Esophagus squamous epithelium (tissue), 5 donors: ENCODE results near the gene HCN1. TPM values are rescaled to one million over a fixed set of nuclear protein-coding genes. Genes with fewer than 3 reads are reported as not detected.

ENCODE experiments used
- DNase-seq: peaks from one replicate; lab custom pipeline; 2025; lab: John Stamatoyannopoulos, UW
- H3K27ac ChIP-seq, 4 donors: fragments of 200-600 bp; sonication (generic); one replicate each; pipeline ENCODE4 v1.5.1; 2016 to 2019; ENCODE audit warnings: mild to moderate bottlenecking in 1 of 4
- H3K27me3 ChIP-seq, 4 donors: fragments of 200-600 bp; sonication (generic); 1 replicate in 3 of 4; 2 replicates in 1 of 4; pipeline versions ENCODE4 v1.5.1 to v1.6.0; 2017 to 2021; ENCODE audit warnings: antibody characterized with exemption in 1 of 4
- H3K36me3 ChIP-seq, 3 donors: fragments of 200-600 bp; sonication (generic); one replicate each; pipeline ENCODE4 v1.5.1; 2016 to 2019
- H3K4me1 ChIP-seq, 3 donors: fragments of 200-600 bp; sonication (generic); one replicate each; pipeline ENCODE4 v1.5.1; 2017 to 2019
- H3K4me3 ChIP-seq, 4 donors: fragments of 200-600 bp; sonication (generic); 1 replicate in 3 of 4; 2 replicates in 1 of 4; pipeline ENCODE4 v1.5.1; 2016 to 2019; ENCODE audit warnings: mild to moderate bottlenecking in 2 of 4, moderate library complexity in 1 of 4
- H3K9me3 ChIP-seq, 3 donors: fragments of 200-600 bp; sonication (generic); one replicate each; pipeline ENCODE4 v1.5.1; 2016 to 2019
- CTCF ChIP-seq, 6 experiments: fragments of 450-650 bp in 4 of 6; fragments of 200-600 bp in 2 of 6; sonication (generic) in 2 of 6; IDR thresholded peaks; one replicate each; pipeline ENCODE4 v1.5.1; 2016 to 2019; ENCODE audit warnings: antibody characterized with exemption in 6 of 6, mild to moderate bottlenecking in 4 of 6, moderate library complexity in 4 of 6
- POLR2A ChIP-seq, 4 donors: fragments of 450-650 bp; IDR thresholded peaks; one replicate each; pipeline ENCODE4 v1.6.1; 2017; ENCODE audit warnings: antibody characterized with exemption in 4 of 4, mild to moderate bottlenecking in 4 of 4, moderate library complexity in 3 of 4
- WGBS, 2 donors: methylation state at CpG; one replicate each; pipeline ENCODE4 v1.1.5; 2018; 5-methylcytosine and 5-hydroxymethylcytosine counted together
- intact Hi-C: fragments of 100-400 bp; cut with DNase I; formaldehyde crosslinking; loops from one replicate; pipeline ENCODE4 v1.15.0; 2022
- total RNA-seq, 4 donors: library from RNA; depleted of rRNA; stranded (reverse); fragments of >200 nt; gene quantifications; one replicate each; pipeline ENCODE4 v1.1.0, GENCODE V29; 2016
- donor health status: DM: yes; HTN: yes; CAD: no.

The HCN1 gene
- total RNA-seq, result under 1 TPM in 1 of 4 donors, not detected in 3; 0.19 TPM

- Histone ChIP-seq H3K36me3 (no peaks in the 10 kb centered on the region), H3K9me3 (no peaks in the 10 kb centered on the region), H3K27me3 (peaks cover 3 to 56% (median 8%) of the 10 kb centered on the region in 4 donors), H3K4me3 (peak within 1 kb of the TSS; percentile 5 to 61 (median 36)), H3K27ac (no peak within 1 kb of the TSS), H3K4me1 (peaks cover 4 to 14% (median 9%) of the 10 kb centered on the region in 3 donors)
- 55 to 56% methylated on average over 11 of the region's 46 CpGs for WGBS, 2 donors
- intact Hi-C loops, result loop anchor here (5.0 kb wide), 1 partner anchor 659 kb away; no protein-coding TSS in a partner anchor
- TF ChIP-seq POLR2A (IDR thresholded peaks at IDR 0.05) (no peak), CTCF (IDR thresholded peaks at IDR 0.05) (peak in 5 of 6 experiments; percentile 46 to 73 (median 55))
- DNase-seq, result no peak
These were observed at the start of gene HCN1 for GRCh38 chr5:45696206-45696836. Gene HCN1, minus strand, starts transcription at chr5:45696380.

- intact Hi-C loops, result no loop called here
- H3K4me1 ChIP-seq, result no peaks in the 10 kb centered on the region
- H3K4me3 ChIP-seq, result no peak overlapping the region
- 34 to 36% methylated on average over 5 of the region's 5 CpGs for WGBS, 2 donors
- H3K27me3 ChIP-seq, result no peaks in the 10 kb centered on the region
- H3K9me3 ChIP-seq, result no peaks in the 10 kb centered on the region
- H3K27ac ChIP-seq, result no peak overlapping the region
- TF ChIP-seq CTCF (IDR thresholded peaks at IDR 0.05) (no peak), POLR2A (IDR thresholded peaks at IDR 0.05) (no peak)
- no peak for DNase-seq
- H3K36me3 ChIP-seq, result no peaks in the 10 kb centered on the region
These were observed 44.9 kb upstream of the HCN1 start for GRCh38 chr5:45741110-45741509.

DNA sequence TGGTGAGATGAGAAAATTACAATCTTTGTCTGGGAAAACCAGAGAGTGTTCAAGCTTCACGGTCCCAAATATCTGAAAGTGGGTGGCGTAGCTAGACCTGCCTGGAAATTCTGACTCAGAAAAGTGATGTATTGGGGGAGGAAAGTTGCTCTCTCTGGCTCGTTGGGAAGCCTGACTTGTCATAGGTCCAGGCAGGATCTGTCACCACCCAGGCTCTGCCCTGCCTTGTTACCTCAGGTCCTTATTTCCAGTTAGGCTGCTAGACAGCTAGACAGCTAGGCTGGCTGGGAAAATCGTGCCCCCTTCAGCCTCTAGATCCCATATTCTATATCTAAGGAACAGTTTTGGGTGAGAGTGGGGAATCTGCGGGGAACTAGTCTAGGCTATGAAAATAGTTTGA is 41.0 kb upstream of the HCN1 start:
- H3K4me3 ChIP-seq, result no peak overlapping the region
- intact Hi-C loops, result no loop called here
- 55 to 61% methylated on average over 4 to 5 of the region's 5 CpGs for WGBS, 2 donors

GRCh38 chr5:45725537-45725936 is 29.4 kb upstream of the HCN1 start:
- no peak overlapping the region for H3K27ac ChIP-seq
- TF ChIP-seq POLR2A (IDR thresholded peaks at IDR 0.05) (no peak), CTCF (IDR thresholded peaks at IDR 0.05) (no peak)
- no peak overlapping the region for H3K4me3 ChIP-seq
- intact Hi-C loops, result no loop called here
- no peaks in the 10 kb centered on the region for H3K36me3 ChIP-seq
- H3K27me3 ChIP-seq, result no peaks in the 10 kb centered on the region
- WGBS, 2 donors, result 44 to 61% methylated on average over 3 of the region's 3 CpGs
- H3K4me1 ChIP-seq, result no peaks in the 10 kb centered on the region
- H3K9me3 ChIP-seq, result no peaks in the 10 kb centered on the region
- DNase-seq, result no peak

More for the DNA sequence above, 41.0 kb upstream of the HCN1 start:
- TF ChIP-seq CTCF (IDR thresholded peaks at IDR 0.05) (no peak), POLR2A (IDR thresholded peaks at IDR 0.05) (no peak)
- Histone ChIP-seq H3K27ac (no peak overlapping the region), H3K36me3 (no peaks in the 10 kb centered on the region), H3K27me3 (no peaks in the 10 kb centered on the region), H3K4me1 (no peaks in the 10 kb centered on the region), H3K9me3 (no peaks in the 10 kb centered on the region)
- no peak for DNase-seq

DNA sequence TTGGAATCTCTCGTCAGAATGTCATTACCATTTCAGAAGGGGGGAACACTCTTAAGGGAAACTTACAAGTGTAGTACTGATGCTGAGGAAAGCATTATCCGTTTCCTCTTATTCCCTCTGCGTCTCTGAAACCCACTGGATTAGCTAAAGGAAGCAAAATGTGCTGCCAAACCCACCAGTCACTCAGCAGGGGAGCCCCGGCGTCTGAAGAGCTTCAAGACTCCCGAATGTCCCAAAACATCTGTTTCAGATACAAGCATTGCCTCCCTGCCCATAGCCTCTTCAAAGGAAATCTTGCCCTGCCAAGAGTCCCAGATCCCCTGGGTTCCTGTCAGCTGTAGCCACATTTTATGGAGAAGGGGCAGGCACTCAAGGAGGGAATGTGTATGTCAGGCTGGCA is 1.0 kb upstream of the HCN1 start:
- peaks cover 3 to 53% (median 8%) of the 10 kb centered on the region in 4 donors for H3K27me3 ChIP-seq
- no peaks in the 10 kb centered on the region for H3K9me3 ChIP-seq
- WGBS, 2 donors, result 67 to 71% methylated on average over 6 of the region's 6 CpGs
- H3K4me3 ChIP-seq, result no peak overlapping the region
- intact Hi-C loops, result loop anchor here (5.0 kb wide), 1 partner anchor 660 kb away; no protein-coding TSS in a partner anchor
- no peak for DNase-seq
- H3K36me3 ChIP-seq, result no peaks in the 10 kb centered on the region
- TF ChIP-seq POLR2A (IDR thresholded peaks at IDR 0.05), result no peak
- TF ChIP-seq CTCF (IDR thresholded peaks at IDR 0.05), result no peak
- peaks cover 4 to 14% (median 9%) of the 10 kb centered on the region in 3 donors for H3K4me1 ChIP-seq
- no peak overlapping the region for H3K27ac ChIP-seq
